ENCODE measurements around the gene GALNT10. TPM values are rescaled to one million over a fixed set of nuclear protein-coding genes. Genes with fewer than 3 reads are reported as not detected.

The GALNT10 gene
- polyA plus RNA-seq, 1 experiment, result 93.1 TPM

GRCh38 chr5:154308443-154309370 is 118.2 kb downstream of the GALNT10 start:
- DNase-seq (ENCODE audit: low read depth, low spot score), result no peak
- Histone ChIP-seq H3K9me3 (ENCODE audit: control insufficient read depth, insufficient read depth, low read length) (no peaks in the 10 kb centered on the region; the same call in none of the 2 replicates), H3K27me3 (ENCODE audit: control insufficient read depth, insufficient read depth, low read length) (no peaks in the 10 kb centered on the region), H3K4me3 (ENCODE audit: low read depth, low read length) (no peak overlapping the region), H3K27ac (ENCODE audit: low read depth, low read length) (peak overlapping the region; percentile 59)
- TF ChIP-seq CTCF (IDR thresholded peaks at IDR 0.05; ENCODE audit: low read depth, low read length), result no peak
- POLR2A ChIA-PET, result interaction anchor here (0.7 to 1.5 kb wide), 4 partner anchors 22 to 119 kb away, joined by 4 to 7 read pairs (median 6); partner anchors contain the start of gene GALNT10
- CTCF ChIA-PET, result interaction anchor here (0.7 to 2.4 kb wide), 3 partner anchors 24 to 111 kb away, joined by 3 to 12 read pairs (median 4); no protein-coding TSS in a partner anchor

- no peaks in the 10 kb centered on the region; the same call in none of the 2 replicates for H3K9me3 ChIP-seq (ENCODE audit: control insufficient read depth, insufficient read depth, low read length)
- DNase-seq (ENCODE audit: low read depth, low spot score), result no peak
- no peak overlapping the region for H3K4me3 ChIP-seq (ENCODE audit: low read depth, low read length)
- ChIA-PET CTCF (interaction anchor here (0.7 to 2.4 kb wide), 3 partner anchors 24 to 112 kb away, joined by 3 to 12 read pairs (median 4); no protein-coding TSS in a partner anchor), POLR2A (interaction anchor here (1.2 to 1.5 kb wide), 2 partner anchors 23 to 32 kb away, joined by 4 to 7 read pairs; no protein-coding TSS in a partner anchor)
- H3K27me3 ChIP-seq (ENCODE audit: control insufficient read depth, insufficient read depth, low read length), result no peaks in the 10 kb centered on the region
- TF ChIP-seq CTCF (IDR thresholded peaks at IDR 0.05; ENCODE audit: low read depth, low read length), result no peak
- peak overlapping the region; percentile 31 for H3K27ac ChIP-seq (ENCODE audit: low read depth, low read length)
These were observed 118.8 kb downstream of the GALNT10 start for GRCh38 chr5:154309371-154309745.

- POLR2A ChIA-PET, result no interaction called here
- no peaks in the 10 kb centered on the region for H3K27me3 ChIP-seq (ENCODE audit: control insufficient read depth, insufficient read depth, low read length)
- no peak overlapping the region for H3K4me3 ChIP-seq (ENCODE audit: low read depth, low read length)
- DNase-seq (ENCODE audit: low read depth, low spot score), result no peak
- no peak overlapping the region for H3K27ac ChIP-seq (ENCODE audit: low read depth, low read length)
- H3K9me3 ChIP-seq (ENCODE audit: control insufficient read depth, insufficient read depth, low read length), result no peaks in the 10 kb centered on the region; the same call in none of the 2 replicates
- no peak for TF ChIP-seq CTCF (IDR thresholded peaks at IDR 0.05; ENCODE audit: low read depth, low read length)
- CTCF ChIA-PET, result interaction anchor here (1.7 to 2.4 kb wide), 2 partner anchors 95 to 112 kb away, joined by 4 to 12 read pairs; no protein-coding TSS in a partner anchor
These were observed 119.3 kb downstream of the GALNT10 start for GRCh38 chr5:154309805-154310204.

GRCh38 chr5:154311362-154311761 is 120.8 kb downstream of the GALNT10 start:
- CTCF ChIA-PET, result interaction anchor here (1.1 kb wide), 1 partner anchor 11 kb away, joined by 4 read pairs; no protein-coding TSS in a partner anchor
- no peak for DNase-seq (ENCODE audit: low read depth, low spot score)

More at GRCh38 chr5:154311362-154311761, 120.8 kb downstream of the GALNT10 start:
- no peak overlapping the region for H3K27ac ChIP-seq (ENCODE audit: low read depth, low read length)
- H3K27me3 ChIP-seq (ENCODE audit: control insufficient read depth, insufficient read depth, low read length), result no peaks in the 10 kb centered on the region
- no peak overlapping the region for H3K4me3 ChIP-seq (ENCODE audit: low read depth, low read length)
- no peak for TF ChIP-seq CTCF (IDR thresholded peaks at IDR 0.05; ENCODE audit: low read depth, low read length)
- H3K9me3 ChIP-seq (ENCODE audit: control insufficient read depth, insufficient read depth, low read length), result no peaks in the 10 kb centered on the region
- POLR2A ChIA-PET, result no interaction called here
